AG04449 (cell line): ENCODE data around the gene SBK3.
A peak's percentile ranks its signal among the peaks of the same experiment; 100 is the strongest.
"Not testable (repeated sequence)": the region's sequence is repeated elsewhere in the genome, so short reads cannot be mapped to it uniquely, and the experiment has no call there.

Experiments
- CTCF ChIA-PET: fragments of 350-600 bp; formaldehyde crosslinking; extraction: SDS; loops from one replicate; lab custom pipeline; 2021; ENCODE audit warnings: antibody characterized with exemption; lab: Yijun Ruan, JAX
- POLR2A ChIA-PET: fragments of 400-600, 350-600 bp; formaldehyde crosslinking; extraction: SDS; loops from one replicate; lab custom pipeline; 2020; ENCODE audit warnings: antibody characterized with exemption, inconsistent platforms; lab: Yijun Ruan, JAX
- DNase-seq: peaks from one replicate; pipeline ENCODE4 v3.0.0-alpha.2; 2010; ENCODE audit warnings: low read depth, low spot score
- H3K4me3 ChIP-seq: 2 replicates; pipeline ENCODE4 v1.5.1; 2011; ENCODE audit warnings: low read depth, mild to moderate bottlenecking, control low read depth, low read length
- TF ChIP-seq, protein P1 (sequence below): IDR thresholded peaks from one replicate; pipeline ENCODE4 v1.5.1; 2011; ENCODE audit warnings: mild to moderate bottlenecking, moderate library complexity, low read length, control low read depth, inconsistent platforms; ENCODE audit not compliant: insufficient read depth; ENCODE audit errors: missing control alignments

The SBK3 gene

DNA sequence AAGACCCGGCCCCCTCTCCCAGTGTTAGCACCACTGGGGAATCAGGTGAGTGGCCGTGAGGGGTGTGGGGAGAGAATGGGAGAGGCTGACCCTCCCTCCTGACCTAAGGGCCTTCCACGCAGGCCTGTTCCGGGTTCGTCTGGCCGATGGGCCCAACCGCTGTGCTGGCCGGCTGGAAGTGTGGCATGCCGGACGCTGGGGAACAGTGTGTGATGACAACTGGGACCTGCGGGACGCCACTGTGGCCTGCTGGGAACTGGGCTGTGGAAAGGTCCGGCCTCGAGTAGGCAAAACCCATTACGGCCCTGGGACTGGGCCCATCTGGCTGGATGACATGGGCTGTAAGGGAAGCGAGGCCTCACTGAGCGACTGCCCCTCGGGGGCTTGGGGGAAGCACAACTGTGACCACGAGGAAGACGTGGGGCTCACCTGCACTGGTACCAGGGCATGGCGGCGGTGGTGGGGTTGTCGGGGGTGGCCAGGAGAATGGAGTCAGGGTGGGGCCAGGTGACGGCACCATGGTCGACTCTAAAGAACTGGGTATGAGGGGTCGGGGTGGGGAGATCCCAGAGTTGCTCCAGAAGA is 44.9 kb downstream of the SBK3 start:
- ChIA-PET CTCF (interaction anchor here (1.0 to 17.6 kb wide), 3 partner anchors 17 to 33 kb away, joined by 4 to 173 read pairs (median 23); no protein-coding TSS in a partner anchor), POLR2A (no interaction called here)
- TF ChIP-seq, protein P1, sequence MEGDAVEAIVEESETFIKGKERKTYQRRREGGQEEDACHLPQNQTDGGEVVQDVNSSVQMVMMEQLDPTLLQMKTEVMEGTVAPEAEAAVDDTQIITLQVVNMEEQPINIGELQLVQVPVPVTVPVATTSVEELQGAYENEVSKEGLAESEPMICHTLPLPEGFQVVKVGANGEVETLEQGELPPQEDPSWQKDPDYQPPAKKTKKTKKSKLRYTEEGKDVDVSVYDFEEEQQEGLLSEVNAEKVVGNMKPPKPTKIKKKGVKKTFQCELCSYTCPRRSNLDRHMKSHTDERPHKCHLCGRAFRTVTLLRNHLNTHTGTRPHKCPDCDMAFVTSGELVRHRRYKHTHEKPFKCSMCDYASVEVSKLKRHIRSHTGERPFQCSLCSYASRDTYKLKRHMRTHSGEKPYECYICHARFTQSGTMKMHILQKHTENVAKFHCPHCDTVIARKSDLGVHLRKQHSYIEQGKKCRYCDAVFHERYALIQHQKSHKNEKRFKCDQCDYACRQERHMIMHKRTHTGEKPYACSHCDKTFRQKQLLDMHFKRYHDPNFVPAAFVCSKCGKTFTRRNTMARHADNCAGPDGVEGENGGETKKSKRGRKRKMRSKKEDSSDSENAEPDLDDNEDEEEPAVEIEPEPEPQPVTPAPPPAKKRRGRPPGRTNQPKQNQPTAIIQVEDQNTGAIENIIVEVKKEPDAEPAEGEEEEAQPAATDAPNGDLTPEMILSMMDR = no peak
- no peak for DNase-seq
- H3K4me3 ChIP-seq = no peak overlapping the region

DNA sequence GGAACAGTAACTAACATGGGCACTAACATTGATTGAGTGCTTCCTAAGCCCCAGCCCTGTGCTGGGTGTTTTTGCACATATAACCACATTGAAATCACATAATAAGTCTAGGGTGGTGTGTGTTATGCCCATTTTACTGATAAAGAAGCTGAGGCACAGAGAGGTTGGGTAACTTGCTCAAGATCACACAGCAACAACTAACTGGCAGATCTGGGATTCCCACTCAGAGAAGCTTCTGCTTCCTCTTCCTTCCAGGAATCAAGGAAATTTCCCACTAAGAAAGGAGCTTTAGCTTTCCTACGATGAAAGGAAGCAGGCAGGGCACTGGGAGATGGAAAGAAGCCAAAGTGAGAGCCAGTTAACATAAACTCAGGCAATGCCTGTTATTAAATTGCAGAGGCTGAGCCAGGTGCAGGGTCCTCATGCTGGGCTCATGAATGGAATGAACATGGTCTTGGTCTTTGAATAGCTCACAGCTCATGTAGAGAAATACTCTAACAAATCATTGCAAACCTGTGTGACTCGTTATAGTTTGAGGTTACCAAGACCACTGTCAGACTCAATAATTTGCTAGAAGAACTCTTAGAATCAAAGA is 47.0 kb downstream of the SBK3 start:
- no peak for DNase-seq
- CTCF ChIA-PET = interaction anchor here (0.9 to 17.6 kb wide), 5 partner anchors 10 to 413 kb away, joined by 3 to 173 read pairs (median 3); no protein-coding TSS in a partner anchor
- TF ChIP-seq, protein P1 = no peak
- H3K4me3 ChIP-seq = no peak overlapping the region
- POLR2A ChIA-PET = interaction anchor here (1.5 kb wide), 1 partner anchor 10 kb away, joined by 3 read pairs; no protein-coding TSS in a partner anchor

DNA sequence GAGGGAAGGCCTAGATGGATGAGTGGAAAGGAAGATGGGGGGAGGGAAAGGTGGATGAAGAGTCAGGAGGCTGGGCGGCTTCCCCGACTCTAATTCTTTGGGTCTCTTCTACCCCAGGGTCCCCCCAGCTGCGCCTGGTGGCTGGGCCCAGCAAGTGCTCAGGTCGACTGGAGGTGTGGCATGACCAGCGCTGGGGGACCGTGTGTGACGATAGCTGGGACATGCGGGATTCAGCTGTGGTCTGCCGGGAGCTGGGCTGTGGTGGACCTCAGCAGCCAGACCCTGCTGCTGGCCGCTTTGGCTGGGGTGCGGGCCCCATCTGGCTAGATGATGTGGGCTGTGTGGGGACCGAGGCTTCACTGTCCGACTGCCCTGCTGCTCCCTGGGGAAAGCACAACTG is 47.6 kb downstream of the SBK3 start:
- H3K4me3 ChIP-seq = no peak overlapping the region
- ChIA-PET POLR2A (interaction anchor here (1.1 kb wide), 1 partner anchor 10 kb away, joined by 4 read pairs; the partner anchor contains the start of gene SSC5D), CTCF (interaction anchor here (0.9 to 17.6 kb wide), 5 partner anchors 10 to 109 kb away, joined by 3 to 173 read pairs (median 3); no protein-coding TSS in a partner anchor)
- TF ChIP-seq, protein P1 = no peak
- no peak for DNase-seq

DNA sequence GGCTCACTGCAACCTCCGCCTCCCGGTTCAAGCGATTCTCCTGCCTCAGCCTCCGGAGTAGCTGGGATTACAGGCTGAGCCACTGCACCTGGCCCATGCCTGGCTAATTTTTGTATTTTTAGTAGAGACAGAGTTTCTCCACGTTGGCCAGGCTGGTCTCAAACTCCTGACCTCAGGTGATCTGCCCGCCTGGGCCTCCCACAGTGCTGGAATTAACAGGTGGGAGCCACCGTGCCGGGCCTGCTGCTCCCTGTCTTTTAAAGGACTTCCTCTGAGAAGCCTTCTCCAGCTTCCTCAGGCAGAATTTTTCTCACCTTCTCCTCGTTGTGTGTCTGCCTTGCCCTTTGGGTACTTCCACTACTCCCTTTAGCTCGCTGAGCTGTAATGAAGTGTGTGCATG is 48.5 kb downstream of the SBK3 start:
- POLR2A ChIA-PET = interaction anchor here (1.0 to 1.2 kb wide), 3 partner anchors 9 to 102 kb away, joined by 3 to 4 read pairs (median 4); partner anchors contain the start of genes FIZ1 and SSC5D
- DNase-seq, H3K4me3 ChIP-seq: not testable (repeated sequence)
- CTCF ChIA-PET = interaction anchor here (1.0 to 17.6 kb wide), 4 partner anchors 7 to 136 kb away, joined by 3 to 173 read pairs (median 83); no protein-coding TSS in a partner anchor

- POLR2A ChIA-PET = interaction anchor here (0.8 to 2.7 kb wide), 4 partner anchors 8 to 103 kb away, joined by 3 to 10 read pairs (median 4); partner anchors contain the start of genes FIZ1 and ZNF628
- TF ChIP-seq, protein P1 = no peak
- no peak overlapping the region for H3K4me3 ChIP-seq
- CTCF ChIA-PET = interaction anchor here (1.0 to 17.6 kb wide), 4 partner anchors 8 to 137 kb away, joined by 3 to 173 read pairs (median 84); no protein-coding TSS in a partner anchor
- DNase-seq = no peak
These were observed 49.5 kb downstream of the SBK3 start for GRCh38 chr19:55495646-55496349.

DNA sequence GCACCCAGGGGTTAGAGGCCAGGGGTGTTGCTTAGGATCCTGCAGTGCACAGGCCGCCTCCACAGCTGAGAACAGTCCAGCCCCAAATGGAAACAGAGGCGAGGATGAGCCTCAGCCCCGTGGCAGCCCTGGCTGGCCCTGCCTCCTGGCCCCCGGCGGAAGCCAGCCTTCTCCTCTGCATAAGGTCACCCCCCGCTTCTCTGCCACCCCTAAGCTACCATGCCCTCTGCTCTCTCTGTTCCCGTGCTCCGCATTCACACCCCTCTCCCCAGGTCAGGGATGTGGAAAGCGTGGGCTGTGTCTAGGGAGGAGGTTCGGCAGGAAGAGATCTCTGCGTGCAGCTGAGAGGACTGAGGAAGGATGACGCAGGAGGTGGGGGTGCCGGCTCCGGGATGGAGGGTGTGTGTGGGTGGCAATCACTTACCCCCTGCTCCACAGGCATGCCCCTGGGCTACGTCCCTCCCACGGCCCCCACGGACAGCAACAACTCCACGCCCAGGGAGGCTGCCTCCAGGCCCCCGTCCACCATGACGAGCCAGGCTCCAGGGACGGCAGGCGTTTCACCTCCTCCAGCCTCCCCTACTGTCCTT is 51.1 kb downstream of the SBK3 start:
- TF ChIP-seq, protein P1 = no peak
- POLR2A ChIA-PET = interaction anchor here (0.7 to 2.7 kb wide), 3 partner anchors 10 to 127 kb away, joined by 3 to 10 read pairs (median 8); partner anchors contain the start of gene ZNF628
- DNase-seq = no peak
- CTCF ChIA-PET = interaction anchor here (0.8 to 17.6 kb wide), 7 partner anchors 8 to 130 kb away, joined by 3 to 173 read pairs (median 4); partner anchors contain the start of gene ZNF784
- H3K4me3 ChIP-seq = peak overlapping the region; percentile 51
